ENCODE data around the gene NYAP2. TPM values are rescaled to one million over a fixed set of nuclear protein-coding genes. Genes with fewer than 3 reads are reported as not detected.

NYAP2 gene
- total RNA-seq: 8.2 TPM

DNA sequence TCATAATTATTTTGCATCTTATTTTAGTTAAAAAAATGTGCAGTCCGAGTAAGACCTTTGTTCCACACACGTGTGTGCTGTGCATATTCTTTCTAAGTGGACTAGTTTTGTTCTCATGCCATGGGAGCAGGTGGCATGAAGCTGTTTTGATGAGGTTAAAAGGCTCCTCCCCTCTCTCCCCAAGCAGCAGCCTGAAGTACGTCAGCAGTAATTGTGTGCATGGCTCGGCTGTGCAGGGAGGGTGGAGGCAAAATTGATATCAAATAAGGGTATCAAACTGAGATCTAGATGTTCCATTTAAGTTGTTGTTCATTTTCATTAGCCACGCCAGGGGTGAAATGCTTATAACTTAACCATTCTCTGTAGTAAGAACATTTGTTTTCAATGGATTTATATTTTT, at the start of gene NYAP2:
Gene NYAP2 (plus strand): TSS at position 207 of the 400 bp plus-strand sequence. CDS start 9,171 bp downstream, outside the sequence.

Measured in camera-type eye (tissue), 1 donor.